GM18907 (cell line): ENCODE data around the gene ZNF490.
"Not testable (repeated sequence)": the region's sequence is repeated elsewhere in the genome, so short reads cannot be mapped to it uniquely, and the experiment has no call there.

Experiments
- ATAC-seq: cut with Tn5 transposase; IDR thresholded peaks from one replicate; pipeline ENCODE4 v1.9.1; 2021; ENCODE audit warnings: mild to moderate bottlenecking, moderate library complexity; ENCODE audit not compliant: unreplicated experiment

Gene ZNF490

DNA sequence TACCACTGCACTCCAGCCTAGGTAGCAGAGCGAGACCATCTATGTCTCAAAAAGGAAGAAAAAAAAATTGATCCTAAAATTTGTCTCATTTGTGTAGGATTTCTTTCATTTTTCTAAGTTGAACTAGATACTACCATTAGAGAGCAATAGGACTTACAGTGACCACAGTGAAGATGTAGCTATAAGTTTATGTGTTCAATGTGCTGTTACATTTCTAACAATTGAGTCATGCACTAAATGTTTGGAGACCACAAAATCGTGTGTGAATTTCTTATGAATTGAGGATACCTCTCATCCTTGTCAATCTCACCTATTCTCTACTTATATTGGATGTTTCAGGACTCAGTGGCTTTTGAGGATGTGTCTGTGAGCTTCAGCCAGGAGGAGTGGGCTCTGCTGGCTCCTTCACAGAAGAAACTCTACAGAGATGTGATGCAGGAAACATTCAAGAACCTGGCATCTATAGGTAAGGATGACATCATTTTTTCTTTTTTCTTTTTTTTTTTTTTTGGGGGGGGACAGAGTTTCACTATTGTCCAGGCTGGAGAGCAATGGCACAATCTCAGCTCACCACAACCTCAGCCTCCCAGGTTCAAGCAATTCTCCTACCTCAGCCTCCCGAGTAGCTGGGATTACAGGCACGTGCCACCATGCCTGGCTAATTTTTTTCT lies 12.9 kb upstream of the ZNF490 start:
- ATAC-seq = no peak

GRCh38 chr19:12621253-12622024 lies 10.8 kb upstream of the ZNF490 start:
- ATAC-seq = not testable (repeated sequence)

- no peak for ATAC-seq
Observed at GRCh38 chr19:12617646-12618045, 7.0 kb upstream of the ZNF490 start.

- ATAC-seq = no peak
Observed at GRCh38 chr19:12611361-12611699, 717 bp upstream of the ZNF490 start.

DNA sequence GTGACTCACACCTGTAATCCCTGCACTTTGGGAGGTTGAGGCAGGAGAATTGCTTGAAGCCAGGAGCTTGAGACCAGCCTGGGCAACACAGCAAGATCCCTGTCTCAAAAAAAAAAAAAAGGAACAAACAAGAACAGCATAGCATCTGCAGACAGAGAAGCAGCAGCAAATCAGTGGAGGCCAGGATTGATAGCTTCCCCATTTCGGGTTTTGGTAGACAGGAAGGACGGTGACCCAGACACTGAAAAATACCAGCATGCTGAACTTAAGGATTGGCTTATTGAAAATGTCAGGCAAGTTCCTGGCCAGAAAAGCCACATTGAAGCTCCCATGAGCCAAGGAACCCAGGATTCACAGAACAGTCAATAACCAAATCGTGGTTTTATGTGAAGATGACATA lies 3.0 kb downstream of the ZNF490 start:
- no peak for ATAC-seq

GRCh38 chr19:12606796-12607195 lies 3.8 kb downstream of the ZNF490 start:
- no peak for ATAC-seq

DNA sequence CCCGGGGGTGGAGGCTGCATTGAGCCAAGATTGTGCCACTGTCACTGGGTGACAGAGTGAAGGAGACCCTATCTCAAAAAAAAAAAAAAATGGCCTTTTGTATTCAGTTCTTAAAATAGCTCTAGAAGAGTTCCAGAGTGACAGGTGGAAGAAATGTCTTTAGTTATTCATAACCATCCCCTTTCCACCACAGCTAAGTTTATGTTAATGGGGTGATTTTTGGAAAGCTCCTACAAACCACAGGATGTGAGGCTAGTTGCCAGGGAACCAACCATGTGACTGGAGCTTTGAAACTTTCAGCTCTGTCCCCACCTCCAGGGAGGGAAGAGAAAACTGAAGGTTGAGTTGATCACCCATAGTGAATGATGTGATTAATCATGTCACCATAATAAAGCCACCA lies 6.9 kb downstream of the ZNF490 start:
- ATAC-seq = no peak

DNA sequence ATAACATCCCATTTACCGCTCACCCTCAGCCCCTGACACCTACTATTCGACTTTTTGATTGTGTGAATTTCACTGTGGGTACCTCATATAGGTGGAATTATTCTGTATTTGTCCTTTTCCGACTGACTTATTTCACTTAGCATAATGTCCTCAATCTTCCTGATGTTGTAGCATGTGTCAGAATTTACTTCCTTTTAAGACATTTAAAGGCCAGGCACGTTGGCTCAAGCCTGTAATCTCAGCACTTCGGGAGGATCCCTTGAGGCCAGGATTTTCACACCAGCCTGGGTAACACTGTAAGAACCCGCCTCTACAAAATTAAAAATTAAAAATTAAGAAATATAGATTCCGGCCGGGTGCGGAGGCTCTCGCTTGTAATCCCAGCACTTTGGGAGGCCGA lies 13.0 kb downstream of the ZNF490 start:
- no peak for ATAC-seq

DNA sequence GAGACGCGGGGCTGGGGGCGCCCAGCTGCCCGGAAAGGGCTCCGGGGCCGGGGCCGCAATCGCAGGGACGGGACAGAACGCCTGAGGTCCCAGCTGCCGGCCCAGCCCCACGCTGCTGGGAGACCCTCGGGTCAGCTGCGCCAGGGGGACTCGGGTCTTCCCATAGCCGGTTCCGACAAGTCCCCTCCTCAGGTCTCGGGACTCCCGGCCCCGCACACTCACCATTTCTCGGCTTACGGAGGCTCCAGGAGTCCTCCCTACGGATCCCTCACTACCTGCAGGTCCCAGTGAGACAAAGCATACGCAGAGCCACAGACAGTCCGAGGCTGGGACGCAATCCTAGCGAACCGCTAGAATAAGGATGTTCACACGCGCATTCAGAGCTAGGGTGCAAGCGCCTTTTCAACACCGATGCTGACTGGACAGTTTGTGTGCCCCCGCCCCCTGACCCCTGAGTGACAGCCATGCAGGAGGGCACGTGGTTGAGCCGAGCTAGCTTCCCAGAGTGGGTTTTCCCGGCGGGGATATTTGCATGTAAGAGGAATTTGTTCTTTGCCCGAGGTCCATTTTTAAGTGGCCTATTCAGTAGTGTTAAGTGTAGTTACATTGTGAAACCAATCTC lies 13.6 kb downstream of the ZNF490 start:
- no peak for ATAC-seq

DNA sequence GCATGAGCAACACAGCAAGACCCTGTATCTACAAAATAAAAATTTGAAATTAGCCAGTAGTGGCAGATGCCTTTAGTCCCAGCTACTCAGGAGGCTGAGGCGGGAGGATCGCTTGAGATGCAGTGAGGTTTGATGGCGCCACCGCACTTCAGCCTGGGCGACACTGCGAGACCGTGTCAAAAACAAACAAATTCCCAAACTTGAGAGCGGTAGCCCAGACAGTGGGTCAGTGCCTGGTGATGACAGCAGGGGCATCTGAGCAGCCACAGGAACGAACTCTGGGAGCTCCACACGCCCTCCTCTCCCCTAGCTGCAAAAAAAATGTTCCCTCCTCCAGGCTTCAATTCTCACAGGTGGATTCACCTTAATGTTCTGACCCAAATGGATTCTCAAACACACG lies 14.1 kb downstream of the ZNF490 start:
- no peak for ATAC-seq

DNA sequence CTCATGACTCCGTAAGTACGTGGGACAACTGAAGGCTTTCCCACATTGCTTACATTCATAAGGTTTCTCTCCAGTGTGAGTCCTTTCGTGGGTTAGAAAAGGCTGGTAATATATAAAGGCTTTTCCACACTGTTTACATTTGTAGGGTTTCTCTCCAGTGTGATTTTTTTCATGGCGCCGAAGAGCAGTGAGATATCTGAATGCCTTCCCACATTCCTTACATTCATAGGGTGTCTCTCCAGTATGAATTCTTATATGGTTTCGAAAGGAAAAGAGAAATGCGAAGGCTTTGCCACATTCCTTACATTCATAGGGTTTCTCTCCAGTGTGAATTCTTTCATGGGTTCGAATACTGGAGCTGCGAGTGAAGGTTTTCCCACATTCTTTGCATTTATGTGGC lies 29.5 kb downstream of the ZNF490 start:
- ATAC-seq = no peak

DNA sequence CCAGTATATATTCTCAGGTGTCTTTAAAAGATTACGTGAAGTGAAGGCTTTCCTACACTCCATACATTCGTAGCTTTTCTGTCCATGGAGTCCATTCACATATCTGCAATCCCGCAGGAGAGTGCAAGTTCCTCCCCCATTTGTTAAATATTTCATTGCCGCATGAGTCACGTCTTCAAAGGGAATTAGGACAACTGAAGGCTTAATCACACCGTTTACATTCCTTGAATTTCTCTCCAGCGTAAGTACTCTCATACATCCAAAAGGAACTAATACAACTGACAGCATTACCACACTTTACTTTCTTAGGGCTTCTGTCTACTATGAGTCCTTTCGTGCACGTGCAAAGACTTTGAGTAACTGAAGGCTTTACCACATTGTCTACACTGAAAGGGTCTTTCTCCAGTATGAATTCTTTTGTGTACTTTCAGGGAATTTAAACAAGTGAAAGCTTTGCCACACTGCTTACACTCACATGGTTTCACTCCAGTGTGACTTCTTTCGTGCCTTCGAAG lies 30.4 kb downstream of the ZNF490 start:
- ATAC-seq = no peak

DNA sequence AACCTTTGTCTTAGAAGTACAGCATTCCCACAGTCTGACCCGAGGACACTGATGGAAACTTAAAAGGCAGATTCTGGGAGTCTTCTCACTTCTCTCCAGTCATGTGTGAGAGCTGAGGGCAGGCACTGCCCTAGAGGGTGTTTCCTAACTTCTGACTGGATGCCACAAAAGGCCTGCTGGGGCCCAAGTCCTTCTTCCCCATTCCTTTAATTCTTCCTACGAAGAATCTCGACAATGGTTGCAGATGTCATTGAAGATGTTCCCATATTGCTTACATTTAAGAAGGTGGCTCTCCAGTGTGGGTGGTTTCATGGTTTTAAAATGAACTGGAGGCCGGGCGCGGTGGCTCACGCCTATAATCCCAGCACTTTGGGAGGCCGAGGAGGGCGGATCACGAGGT lies 32.0 kb downstream of the ZNF490 start:
- ATAC-seq = no peak

GRCh38 chr19:12574036-12574435 lies 36.6 kb downstream of the ZNF490 start:
- no peak for ATAC-seq

- ATAC-seq = no peak
Observed at GRCh38 chr19:12567951-12568350, 42.7 kb downstream of the ZNF490 start.

GRCh38 chr19:12566380-12566779 lies 44.2 kb downstream of the ZNF490 start:
- ATAC-seq = not testable (repeated sequence)

GRCh38 chr19:12564016-12564664 lies 46.5 kb downstream of the ZNF490 start:
- ATAC-seq = no peak

- no peak for ATAC-seq
Observed at GRCh38 chr19:12555456-12555930, 55.1 kb downstream of the ZNF490 start.

DNA sequence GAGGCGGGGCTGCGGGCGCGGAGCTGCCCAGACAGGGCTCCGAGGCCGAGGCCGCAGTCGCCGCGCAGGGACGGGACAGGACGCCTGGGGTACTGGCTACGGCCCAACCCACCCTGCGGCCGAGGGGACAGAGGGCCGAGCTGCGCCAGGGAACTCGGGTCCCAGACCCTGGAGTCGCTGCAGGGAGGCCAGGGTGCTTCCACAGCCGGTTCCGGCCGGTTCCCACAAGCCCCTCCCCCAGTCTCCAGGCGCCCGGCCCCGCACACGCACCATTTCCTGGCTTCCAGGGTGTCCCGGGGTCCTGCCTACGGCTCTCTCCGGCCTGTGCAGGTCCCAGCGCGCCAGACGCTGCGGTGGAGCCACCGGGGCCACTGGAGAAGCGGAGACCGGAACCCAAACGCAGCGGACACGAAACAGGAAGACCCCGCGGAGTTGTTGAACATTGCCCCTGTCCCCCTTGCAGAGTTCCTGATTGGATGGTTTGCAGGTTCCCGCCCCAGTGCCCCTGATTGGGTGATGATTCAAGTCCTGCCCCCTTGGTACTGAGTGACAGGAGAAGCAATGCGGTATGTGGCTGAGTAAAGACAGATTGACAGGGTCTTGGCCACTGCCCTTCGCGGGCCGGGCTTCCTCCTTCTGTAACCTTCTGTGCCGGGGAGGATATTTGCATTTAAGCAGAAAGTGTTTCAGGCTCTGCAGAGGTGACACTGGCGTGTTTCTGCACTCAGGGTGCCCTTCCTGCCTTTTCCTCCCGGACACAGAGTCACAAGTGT lies 59.4 kb downstream of the ZNF490 start, which contains the start of gene ZNF564:
Gene ZNF564 (minus strand): TSS at position 423 of the 773 bp plus-strand sequence. CDS start 150 bp downstream, at position 273.
- peak; percentile 96 for ATAC-seq

DNA sequence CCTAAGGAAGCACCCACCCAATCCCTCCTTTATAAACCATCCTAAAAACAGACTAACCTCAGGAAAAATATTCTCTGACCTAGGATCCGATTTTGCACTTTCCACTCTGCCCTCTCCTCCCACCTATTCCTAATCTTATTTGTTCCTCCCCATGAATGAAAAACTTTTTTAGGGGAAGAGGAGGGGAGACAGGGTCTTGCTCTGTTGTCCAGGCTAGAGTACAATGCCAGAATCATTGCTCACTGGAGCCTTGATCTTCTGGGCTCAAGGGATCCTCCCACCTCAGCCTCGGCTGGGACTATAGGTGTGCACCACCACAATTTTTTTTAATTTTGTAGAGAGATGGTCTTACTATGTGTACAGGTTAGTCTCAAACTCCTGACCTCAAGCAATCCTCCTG lies 63.7 kb downstream of the ZNF490 start:
- no peak for ATAC-seq
